ENCODE data around the gene OLA1.

Gene OLA1

DNA sequence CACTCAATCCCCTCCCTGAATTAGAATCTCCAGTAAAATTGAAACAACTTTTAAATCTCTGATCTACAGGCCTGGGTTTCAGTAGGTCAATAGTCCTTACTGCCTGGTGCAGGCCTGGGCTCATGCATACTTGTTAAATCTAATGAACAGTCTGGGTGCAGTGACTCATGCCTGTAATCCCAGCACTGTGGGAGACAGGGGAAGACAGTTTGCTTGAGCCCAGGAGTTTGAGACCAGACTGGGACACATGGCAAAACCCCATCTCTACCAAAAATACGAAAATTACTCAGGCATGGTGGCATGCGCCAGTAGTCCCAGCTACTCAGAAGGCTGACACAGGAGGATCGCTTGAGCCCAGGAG is 188.5 kb downstream of the OLA1 start:
- no peak for DNase-seq

DNA sequence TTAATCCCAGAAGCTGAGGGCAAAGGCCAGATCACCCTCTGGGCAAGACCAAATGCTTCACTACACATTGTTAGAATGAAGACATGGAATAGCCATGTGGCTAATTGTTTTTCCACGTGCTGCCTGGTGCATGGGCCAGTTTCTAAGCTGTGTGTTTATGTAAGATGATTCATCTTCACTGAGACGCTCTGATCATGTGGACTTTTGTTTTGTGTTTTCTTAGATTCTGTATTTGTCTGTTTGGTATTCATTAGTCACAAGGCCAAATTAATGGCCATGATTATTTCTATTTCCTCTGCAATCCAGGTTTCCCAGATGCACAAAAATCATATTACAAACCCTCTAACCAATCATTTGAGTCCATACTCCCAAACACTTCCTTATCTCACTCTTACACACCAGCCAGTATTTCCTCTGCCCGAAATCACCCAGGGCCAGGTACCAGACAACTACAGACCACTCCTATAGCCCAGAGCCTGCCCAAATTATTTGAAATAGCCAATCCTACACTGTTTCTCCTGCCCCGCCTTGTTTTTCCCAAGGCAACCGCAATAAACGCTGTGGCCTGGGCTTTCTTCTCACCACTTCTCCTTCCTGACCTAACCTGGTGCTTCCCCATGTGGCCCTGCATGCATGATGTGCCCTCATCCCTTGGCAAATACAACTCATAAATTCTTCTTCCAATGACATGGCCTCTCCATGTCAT is 189.0 kb downstream of the OLA1 start:
- DNase-seq = no peak

DNA sequence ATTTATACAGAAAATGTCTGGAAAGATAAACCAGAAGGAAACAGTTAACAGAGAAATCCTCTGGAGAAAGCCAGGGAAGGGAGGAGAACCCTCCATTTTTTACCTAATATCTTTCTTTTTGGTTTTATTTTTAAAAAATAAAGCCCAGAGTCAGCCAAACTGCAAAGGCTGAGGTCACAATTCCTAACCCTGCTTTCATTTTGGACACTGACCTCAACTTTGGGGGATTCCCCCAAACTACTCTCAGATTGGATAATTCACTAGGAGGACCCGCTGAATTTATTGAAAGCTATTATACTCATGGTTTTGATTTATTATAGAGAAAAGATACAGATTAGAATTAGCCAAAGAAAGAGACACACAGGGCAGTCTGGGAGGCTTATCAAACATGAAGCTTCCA is 189.9 kb downstream of the OLA1 start:
- no peak for DNase-seq

DNA sequence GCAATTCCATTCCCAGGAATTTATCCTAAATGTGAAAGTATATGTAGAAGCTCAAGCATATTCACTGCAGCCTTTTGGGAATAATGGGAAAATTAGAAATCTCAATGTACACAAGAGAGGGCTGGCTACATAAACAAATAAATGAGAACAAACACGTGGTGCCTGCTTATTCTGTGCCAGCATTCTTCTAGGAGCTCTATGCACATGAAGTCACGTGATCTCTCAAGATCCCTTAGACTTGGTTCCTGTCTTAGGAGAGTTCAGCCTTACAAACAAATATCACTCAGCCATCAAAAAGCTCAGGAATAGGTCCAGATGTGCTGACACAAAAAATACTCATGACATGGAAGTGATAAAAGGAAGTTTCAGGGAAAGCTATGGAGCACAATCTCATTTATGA is 190.3 kb downstream of the OLA1 start:
- no peak for DNase-seq

DNA sequence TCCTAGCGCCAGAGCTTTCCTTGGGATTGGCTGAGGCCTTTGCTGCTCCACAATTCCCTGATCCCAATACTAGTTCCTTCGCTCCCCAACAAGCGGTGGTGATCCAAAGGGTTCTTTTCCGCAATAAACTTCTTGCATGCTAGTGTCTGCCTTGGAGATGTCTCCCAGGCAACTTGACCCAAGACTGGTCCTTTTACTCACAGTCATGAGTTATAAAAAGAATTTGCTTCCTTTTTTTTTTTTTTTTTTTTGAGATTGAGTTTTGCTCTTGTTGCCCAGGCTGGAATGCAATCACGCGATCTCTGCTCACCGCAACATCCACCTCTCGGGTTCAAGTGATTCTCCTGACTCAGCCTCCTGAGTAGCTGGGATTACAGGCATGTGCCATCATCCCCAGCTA is 193.4 kb downstream of the OLA1 start:
- no peak for DNase-seq

- no peak for DNase-seq
Observed at GRCh38 chr2:174053355-174054151, 194.8 kb downstream of the OLA1 start.

- DNase-seq = no peak
Observed at GRCh38 chr2:174052584-174052976, 195.8 kb downstream of the OLA1 start.

- no peak for DNase-seq
Observed at GRCh38 chr2:174051741-174052583, 196.4 kb downstream of the OLA1 start.

GRCh38 chr2:174051068-174051467 is 197.3 kb downstream of the OLA1 start:
- DNase-seq = no peak

GRCh38 chr2:174049895-174050294 is 198.4 kb downstream of the OLA1 start:
- DNase-seq = no peak

DNA sequence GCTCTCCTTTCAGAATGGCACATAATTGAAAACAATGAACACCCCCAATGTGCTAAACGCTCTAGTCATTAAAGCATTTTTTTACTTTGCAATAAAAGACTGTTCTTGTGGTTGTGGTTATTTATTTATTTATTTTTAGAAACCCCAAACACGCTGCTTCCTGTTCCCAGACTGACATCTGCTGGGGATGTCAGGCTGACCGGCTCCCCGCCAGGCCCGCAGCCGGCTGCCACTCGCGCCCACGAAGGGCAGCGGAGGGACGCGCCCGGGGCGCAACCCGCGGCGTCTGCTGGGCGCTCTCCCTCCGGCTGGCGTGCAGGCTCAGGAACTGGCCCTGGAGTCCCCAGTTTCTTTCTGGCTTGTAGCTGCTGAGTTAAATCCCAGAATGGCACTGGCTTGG is 200.1 kb downstream of the OLA1 start:
- no peak for DNase-seq

DNA sequence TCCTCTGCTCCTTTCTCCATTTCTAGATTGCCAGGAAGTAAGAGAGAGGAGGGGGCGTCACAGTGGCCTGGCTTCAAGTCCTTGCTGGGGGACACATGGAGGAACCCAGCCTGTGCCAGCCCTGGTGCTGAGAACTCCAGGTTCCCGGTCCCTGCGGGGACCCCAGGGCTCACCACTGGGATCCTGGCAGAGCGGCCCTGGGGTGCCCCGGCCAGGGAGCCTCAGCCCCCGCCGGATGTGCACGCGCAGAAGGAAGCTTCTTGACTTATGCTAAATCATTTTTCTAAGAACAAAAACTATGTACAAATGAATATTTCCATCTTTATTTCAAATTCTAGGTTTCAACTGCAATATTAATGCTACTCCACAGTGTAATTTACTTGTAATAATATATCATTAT is 200.6 kb downstream of the OLA1 start:
- no peak for DNase-seq

DNA sequence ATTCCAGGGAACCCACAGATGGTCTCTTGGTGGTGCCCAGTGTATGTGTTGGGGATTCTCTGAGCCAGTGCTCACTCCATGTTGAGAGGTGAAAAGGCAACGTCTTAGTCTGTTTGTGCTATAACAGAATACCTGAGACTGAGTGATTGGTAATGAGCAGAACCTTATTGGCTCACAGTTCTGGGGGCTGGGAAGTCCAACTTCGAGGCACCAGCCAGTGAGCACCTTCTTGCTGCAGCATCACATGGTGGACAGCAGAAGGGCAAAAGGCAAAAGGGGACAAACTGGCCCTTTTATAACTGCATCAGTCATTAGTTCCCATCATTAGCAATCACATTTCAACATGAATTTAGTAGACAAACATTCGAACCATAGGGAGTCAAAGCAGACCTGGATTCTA is 202.2 kb downstream of the OLA1 start:
- no peak for DNase-seq

GRCh38 chr2:174044556-174044955 is 203.8 kb downstream of the OLA1 start:
- no peak for DNase-seq

DNA sequence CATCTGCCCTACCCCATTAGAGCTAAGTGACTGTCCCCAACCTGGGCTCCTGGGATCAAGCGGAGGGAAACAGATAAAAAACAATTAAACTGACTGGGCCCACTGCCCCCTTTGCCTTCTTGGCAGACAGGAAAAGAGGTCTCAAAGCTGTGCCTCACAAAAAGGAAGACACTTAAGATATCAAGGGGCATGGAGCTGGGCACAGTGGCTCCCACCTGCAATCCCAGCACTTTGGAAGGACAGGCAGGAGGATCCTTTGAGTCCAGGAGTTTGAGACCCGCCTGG is 208.0 kb downstream of the OLA1 start:
- no peak for DNase-seq

- peak; percentile 61 for DNase-seq
Observed at GRCh38 chr2:174039551-174040416, 208.5 kb downstream of the OLA1 start.

DNA sequence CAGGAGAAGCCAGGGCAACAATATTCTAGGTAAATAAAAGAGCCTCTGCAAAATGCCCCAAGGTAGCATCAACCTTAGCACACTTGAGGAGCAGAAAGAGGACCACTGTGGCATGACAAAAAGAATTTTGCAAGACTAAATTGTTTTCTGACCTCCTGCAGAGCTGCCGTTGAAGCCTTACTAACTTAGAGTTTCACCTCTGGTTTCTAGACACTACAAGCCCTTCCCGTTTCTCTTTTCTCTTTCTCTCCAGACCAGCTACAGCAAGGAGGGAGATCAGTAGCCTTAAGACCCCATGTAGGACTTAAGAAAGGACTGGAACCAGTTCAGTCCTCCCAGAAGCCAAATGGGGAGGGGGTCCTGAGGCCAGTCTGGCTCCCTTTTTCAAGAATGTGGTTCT is 209.9 kb downstream of the OLA1 start:
- no peak for DNase-seq

- no peak for DNase-seq
Observed at GRCh38 chr2:174036825-174037224, 211.5 kb downstream of the OLA1 start.

DNA sequence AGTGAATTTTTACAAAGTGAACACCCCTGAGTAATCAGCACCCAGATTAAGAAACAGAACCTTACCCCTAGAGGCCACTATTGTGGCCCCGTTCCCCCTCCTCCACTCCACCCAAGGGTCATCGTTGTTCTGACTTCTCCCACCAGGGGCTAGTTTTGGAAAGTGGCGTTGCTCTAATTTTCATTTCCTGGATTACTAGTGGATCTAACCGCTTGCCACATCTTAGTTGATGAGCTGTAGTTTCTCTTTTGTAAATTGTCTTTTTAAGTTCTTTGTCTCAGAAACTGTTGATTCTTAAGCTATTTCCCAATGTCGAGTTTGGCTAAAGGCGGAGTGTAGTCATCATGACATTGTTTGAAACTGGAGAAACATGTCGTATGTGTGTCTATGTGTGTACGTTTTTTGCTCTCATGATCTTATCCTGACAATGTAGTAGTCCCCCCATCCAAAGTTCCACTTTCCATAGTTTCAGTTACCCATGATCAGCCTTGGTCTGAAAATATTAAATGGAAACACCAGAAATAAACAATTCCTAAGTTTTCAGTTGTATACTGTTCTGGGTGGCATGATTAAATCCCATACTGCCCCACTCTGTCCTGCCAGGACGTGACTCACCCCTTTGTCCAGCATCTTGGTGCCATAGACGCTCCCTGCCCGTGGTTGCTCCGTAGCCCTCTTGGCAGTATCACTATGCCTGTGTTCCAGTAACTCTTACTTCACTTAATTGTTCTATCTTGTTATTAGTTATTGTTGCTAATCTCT is 212.2 kb downstream of the OLA1 start:
- DNase-seq = no peak

DNA sequence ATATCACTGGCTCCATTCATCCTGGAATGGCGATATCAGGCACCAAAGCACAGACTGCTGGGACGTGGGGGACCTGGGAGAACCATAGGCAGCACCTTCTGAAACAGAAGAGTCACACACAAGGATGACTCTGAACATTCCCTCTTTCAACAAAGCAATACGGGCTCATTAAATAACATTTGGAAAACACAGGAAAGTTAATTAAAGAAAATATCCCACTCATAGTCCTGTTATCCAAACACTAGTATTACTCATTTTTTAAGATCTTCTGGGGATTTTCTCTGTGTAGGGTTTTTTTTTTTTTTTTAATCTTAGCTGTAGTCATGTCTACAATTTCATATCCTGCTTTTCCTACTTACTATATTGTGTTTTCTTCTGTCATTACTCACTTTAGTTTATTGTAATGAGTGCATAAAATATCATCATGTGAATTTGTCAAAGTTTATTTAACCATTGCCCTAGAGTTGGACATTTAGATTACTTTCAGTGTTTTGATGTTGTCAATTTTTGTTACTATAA is 213.2 kb downstream of the OLA1 start:
- DNase-seq = no peak

DNA sequence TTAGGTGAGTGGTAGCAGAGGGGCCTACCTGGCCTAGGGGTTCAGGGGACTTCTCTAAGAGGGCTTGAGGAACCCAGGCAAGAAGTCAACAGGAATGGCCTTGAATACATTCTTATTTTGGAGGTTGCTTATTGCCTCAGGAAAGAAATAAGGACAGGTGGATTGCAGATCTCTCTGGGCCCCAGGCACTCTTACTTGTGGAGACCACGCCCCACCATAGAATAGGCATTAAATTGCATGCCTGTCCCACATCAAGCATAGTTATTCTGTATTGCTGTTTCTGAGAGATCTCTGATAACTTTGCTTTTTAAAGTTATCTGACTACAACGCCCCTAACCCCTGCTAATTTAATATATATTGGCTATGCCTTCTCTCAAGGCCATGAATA is 215.2 kb downstream of the OLA1 start:
- no peak for DNase-seq

- no peak for DNase-seq
Observed at GRCh38 chr2:174031226-174031625, 217.1 kb downstream of the OLA1 start.

Data from effector CD4-positive, alpha-beta T cell (primary cell).